DMS153 (cell line): ENCODE data around the gene ARHGEF26.
A peak's percentile ranks its signal among the peaks of the same experiment; 100 is the strongest.
"Not testable (repeated sequence)": the region's sequence is repeated elsewhere in the genome, so short reads cannot be mapped to it uniquely, and the experiment has no call there.

Experiments used
- DNase-seq: peaks from one replicate; lab custom pipeline; 2025; lab: John Stamatoyannopoulos, UW

The ARHGEF26 gene, protein sequence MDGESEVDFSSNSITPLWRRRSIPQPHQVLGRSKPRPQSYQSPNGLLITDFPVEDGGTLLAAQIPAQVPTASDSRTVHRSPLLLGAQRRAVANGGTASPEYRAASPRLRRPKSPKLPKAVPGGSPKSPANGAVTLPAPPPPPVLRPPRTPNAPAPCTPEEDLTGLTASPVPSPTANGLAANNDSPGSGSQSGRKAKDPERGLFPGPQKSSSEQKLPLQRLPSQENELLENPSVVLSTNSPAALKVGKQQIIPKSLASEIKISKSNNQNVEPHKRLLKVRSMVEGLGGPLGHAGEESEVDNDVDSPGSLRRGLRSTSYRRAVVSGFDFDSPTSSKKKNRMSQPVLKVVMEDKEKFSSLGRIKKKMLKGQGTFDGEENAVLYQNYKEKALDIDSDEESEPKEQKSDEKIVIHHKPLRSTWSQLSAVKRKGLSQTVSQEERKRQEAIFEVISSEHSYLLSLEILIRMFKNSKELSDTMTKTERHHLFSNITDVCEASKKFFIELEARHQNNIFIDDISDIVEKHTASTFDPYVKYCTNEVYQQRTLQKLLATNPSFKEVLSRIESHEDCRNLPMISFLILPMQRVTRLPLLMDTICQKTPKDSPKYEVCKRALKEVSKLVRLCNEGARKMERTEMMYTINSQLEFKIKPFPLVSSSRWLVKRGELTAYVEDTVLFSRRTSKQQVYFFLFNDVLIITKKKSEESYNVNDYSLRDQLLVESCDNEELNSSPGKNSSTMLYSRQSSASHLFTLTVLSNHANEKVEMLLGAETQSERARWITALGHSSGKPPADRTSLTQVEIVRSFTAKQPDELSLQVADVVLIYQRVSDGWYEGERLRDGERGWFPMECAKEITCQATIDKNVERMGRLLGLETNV

DNA sequence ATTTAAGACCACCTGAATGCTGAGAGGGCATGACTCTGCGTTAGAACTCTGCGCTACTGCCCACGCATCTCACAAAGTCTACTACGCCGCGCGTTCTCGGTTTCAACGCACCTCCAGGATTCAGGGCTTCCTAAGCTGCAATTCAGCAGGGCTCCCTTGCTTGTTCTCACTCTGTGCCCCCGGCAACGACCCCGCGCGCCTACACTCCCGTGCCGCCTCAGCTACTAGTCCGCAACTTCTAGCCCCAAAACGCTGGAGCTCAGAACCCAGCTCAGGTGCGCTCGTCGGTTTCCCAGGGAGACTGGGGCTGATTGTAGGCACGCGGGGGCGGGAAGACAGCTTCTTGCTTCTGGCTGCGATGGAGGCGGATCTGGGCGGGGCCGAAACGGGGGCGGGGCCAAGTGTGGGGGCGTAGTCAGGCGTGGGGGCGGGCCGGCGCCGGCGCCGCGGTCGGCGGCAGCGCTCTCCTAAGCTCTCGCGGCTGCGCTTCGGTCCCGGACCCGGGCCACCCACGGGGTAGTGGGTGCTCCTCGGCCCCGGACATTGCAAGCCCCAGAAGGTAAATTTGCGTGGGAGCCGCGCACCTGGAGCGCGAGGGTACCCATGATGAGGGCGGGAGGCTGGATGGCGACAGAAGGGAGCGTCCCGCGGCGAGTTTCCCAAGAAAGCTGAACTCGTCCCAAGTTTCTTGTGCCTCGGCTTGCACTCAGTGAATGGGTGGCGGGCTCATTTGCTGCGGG is at the start of gene ARHGEF26:
TSS of gene ARHGEF26 (plus strand) at position 430 of the 740 bp plus-strand sequence. CDS start 603 bp downstream, outside the sequence.
- DNase-seq: peak; percentile 34

DNA sequence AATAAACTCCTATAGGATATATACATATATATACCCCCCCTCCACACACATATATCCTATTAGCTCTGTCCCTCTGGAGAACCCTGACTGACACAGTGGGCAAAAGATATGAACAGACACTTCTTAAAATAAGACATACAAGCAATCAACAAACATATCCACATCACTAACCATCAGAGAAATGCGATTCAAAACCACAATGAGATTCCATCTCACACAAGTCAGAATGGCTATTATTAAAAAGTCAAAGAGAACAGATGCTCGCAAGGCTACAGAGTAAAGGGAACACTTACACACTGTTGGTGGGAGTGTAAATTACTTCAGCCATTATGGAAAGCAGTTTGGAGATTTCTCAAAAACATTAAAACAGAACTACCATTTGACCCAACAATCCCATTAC is 46.2 kb upstream of the ARHGEF26 start:
- no peak for DNase-seq

GRCh38 chr3:154078672-154079071 is 42.5 kb upstream of the ARHGEF26 start:
- DNase-seq: no peak

GRCh38 chr3:154081305-154081704 is 39.9 kb upstream of the ARHGEF26 start:
- DNase-seq: no peak

DNA sequence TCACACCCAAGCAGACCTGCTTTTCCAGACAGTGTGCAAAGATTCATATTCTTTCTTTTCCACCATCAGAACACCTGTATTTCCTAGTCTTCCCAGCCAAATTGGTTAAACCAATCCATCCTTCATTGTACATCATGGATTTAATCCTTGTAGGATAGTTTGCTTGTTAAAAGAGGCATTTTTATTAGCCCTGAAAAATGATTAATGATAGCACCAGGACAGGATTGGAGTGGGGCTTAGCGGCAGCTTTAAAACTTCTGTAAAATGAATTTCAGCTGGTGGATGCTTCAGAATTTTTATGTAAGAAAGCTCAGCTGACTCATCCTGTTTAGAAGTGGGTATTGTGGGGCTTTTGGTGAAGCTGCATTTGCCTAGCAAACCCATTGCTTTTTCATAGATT is 36.1 kb upstream of the ARHGEF26 start:
- DNase-seq: no peak

- no peak for DNase-seq
These were observed 35.4 kb upstream of the ARHGEF26 start for GRCh38 chr3:154085799-154086198.

DNA sequence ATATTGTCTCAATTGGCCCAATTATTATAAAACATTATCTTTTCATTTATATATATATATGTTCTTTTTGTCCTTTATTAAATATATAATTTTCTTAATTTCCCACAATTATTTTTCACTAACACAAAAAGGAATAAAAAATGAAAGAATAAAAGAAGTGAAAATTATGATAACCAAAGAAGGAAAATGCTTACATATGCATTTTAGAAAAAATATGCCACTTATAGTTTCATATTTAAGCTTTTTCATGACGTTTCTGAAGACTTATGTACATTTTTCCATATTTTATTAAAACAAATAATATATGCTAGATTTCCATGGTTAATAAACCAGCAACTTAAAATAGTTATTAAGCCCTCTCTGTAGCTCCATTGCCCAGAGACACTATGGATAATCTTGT is 34.9 kb upstream of the ARHGEF26 start:
- DNase-seq: no peak

- DNase-seq: not testable (repeated sequence)
These were observed 33.3 kb upstream of the ARHGEF26 start for GRCh38 chr3:154087756-154088480.

GRCh38 chr3:154089421-154090420 is 31.5 kb upstream of the ARHGEF26 start:
- no peak for DNase-seq

DNA sequence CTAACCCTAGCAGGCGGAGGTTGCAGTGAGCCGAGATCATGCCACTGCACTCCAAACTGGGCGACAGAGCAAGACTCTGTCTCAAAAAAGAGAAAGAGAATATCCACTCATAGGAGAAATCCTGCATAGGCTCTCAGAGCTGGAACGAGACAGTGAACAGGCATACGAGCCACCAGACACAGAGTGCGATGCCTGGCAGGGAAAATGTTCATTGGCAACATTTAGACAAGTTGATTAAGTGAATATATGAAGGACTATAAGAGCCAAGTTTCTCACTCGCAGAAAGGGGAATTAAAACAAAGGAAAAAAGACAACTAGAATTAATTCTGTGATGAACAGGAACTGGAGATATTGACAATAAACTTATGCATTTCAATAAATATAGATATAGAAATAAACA is 27.1 kb upstream of the ARHGEF26 start:
- DNase-seq: no peak

DNA sequence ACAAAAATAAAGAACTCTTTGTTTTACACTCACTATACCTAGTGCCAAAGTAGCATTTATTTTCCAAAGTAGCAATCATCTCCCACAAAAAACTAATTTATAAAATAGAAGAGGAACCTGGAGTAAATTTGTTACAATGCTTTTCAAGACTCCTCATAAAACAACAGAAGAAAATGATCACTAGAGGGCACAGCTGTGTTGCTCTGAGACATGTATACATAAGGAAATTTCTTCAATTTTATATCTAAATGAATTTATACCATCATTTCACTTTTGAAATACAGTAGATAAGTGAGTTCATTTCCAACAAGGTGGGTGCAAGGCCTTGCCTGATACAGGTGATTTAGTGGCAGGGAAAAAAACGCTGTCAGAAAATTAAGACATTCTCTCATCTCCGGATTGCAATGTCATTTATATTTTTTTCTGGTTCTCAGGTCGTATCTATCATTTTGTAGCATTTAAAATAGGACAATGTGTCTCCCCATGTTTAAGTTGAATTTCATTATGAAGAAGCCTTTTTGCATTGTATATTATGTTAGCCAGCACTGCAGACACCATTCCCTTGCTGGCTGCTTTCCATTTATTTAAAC is 25.3 kb upstream of the ARHGEF26 start:
- DNase-seq: peak; percentile 5

DNA sequence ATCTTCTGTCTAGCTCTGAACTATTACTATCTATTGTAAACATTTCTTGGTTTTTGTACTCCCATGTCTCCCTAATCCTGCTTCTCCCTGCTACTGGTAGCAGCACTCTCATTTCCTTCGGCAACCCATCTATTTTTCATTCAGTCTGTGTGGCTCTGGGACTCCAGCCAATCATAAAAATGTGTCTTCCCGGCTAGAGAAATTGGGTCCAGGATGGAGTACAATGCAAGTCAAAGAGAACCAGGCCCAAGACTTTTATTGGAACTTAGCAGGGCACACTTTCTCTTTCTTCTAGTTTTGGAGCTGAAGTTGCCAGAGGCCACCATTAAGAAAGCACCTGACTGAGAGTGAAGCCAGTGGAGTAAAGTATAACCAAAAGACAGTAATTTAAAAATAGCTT is 22.8 kb upstream of the ARHGEF26 start:
- DNase-seq: no peak

DNA sequence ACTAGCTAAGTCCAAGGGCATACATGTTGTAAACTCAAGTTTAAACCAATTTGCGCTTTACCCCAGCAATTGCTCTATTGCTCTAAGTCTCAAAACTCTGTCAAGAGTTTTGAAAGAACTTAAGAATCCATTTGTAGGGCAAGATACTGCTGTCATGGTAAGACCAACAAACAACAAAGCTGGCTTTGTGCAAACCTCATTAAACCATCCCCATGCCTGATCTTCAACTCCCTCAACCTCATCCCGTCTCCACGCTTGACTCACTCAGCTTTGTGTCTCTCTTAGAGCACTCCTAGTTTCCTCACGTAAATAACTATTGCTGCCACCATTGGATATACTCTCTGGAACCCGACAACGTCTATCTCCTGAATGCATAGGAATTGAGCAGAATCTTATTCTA is 20.6 kb upstream of the ARHGEF26 start:
- DNase-seq: no peak

DNA sequence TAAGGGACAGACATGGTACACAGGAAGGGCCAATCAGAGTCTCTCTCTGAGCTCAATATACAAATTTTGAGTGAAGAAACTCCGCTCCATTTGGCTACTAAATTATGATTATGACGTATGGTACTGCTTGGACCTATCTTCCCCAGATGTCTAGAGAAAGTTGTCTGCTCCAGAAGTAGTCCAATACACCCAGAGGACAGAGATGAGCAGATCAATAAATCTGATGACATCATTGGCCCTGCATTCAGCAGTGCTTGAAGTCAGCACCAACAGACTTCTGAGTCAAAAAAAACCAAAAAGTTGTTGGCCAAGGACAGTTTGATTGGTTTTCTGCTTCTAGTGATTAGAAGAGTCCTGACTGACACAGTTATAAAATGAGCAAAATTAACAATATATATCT is 19.9 kb upstream of the ARHGEF26 start:
- no peak for DNase-seq

DNA sequence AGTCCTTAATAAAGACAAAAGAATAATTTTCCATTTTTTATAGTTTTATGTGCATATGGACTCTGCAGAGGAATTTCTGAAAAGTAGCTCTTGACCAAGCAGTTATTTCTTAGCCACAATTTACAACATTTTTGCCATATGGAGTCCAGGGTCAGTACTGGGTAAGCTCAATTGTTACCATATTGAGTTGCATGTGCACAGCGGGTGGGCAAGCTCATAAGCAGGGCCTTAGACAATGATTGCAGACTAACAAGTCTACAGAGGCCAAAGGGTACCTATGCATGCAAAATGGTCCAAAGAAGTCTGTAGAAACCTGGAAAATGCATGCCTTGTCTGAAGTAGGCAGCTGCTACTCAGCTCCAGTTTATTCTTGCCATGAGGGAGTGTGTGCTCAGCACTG is 19.0 kb upstream of the ARHGEF26 start:
- DNase-seq: no peak

GRCh38 chr3:154105218-154105975 is 15.8 kb upstream of the ARHGEF26 start:
- no peak for DNase-seq

- DNase-seq: no peak
These were observed 9.7 kb upstream of the ARHGEF26 start for GRCh38 chr3:154111365-154111935.

- no peak for DNase-seq
These were observed 8.9 kb upstream of the ARHGEF26 start for GRCh38 chr3:154112146-154112852.
